B cell (primary cell): ENCODE results near the gene IL12RB1. TPM values are rescaled to one million over a fixed set of nuclear protein-coding genes. Genes with fewer than 3 reads are reported as not detected.

Experiments used
- ATAC-seq: fragments of 200-7000 bp; cut with Tn5 transposase; one replicate; pipeline ENCODE4 v1.10.0; 2021; ENCODE audit warnings: low read depth, mild to moderate bottlenecking, moderate number of reproducible peaks, moderate library complexity
- CTCF ChIA-PET: fragments of 350-600 bp; sonication (Branson Sonifier 250); formaldehyde crosslinking; loops from one replicate; lab custom pipeline; 2021; ENCODE audit warnings: antibody characterized with exemption, inconsistent platforms; lab: Charles Lee
- POLR2A ChIA-PET: fragments of 350-600 bp; sonication (Branson Sonifier 250); formaldehyde crosslinking; loops from one replicate; lab custom pipeline; 2021; ENCODE audit warnings: antibody characterized with exemption; lab: Charles Lee
- DNase-seq: peaks from one replicate; pipeline ENCODE4 v3.0.0; 2013
- H2AFZ ChIP-seq: 2 replicates; pipeline ENCODE4 v1.6.1; 2012; ENCODE audit warnings: mild to moderate bottlenecking, low read depth, low read length; ENCODE audit not compliant: insufficient read depth, poor library complexity, severe bottlenecking
- H3K27ac ChIP-seq, 2 donors: 1 replicate in 1 of 2; 2 replicates in 1 of 2; pipeline ENCODE4 v1.5.1; 2012 to 2013; ENCODE audit warnings: low read length in 2 of 2, mild to moderate bottlenecking in 2 of 2, moderate library complexity in 1 of 2
- H3K27me3 ChIP-seq, 4 experiments: fragments of 200-600 bp in 1 of 4; sonication (generic) in 1 of 4; replicated peaks in 1 of 4; 1 replicate in 2 of 4; 2 replicates in 2 of 4; pipeline versions ENCODE4 v1.6.1 to v1.7.0; 2013 to 2016; ENCODE audit warnings: low read length in 3 of 4, mild to moderate bottlenecking in 2 of 4, mixed read lengths in 1 of 4, moderate library complexity in 1 of 4; ENCODE audit not compliant: insufficient read depth in 4 of 4, control insufficient read depth in 3 of 4; ENCODE audit errors: control extremely low read depth in 1 of 4
- H3K36me3 ChIP-seq, 2 experiments: replicated peaks in 1 of 2; 1 replicate in 1 of 2; 2 replicates in 1 of 2; pipeline versions ENCODE4 v1.6.1 to v1.7.1; 2013; ENCODE audit warnings: low read length in 1 of 2; ENCODE audit not compliant: insufficient read depth in 2 of 2, control insufficient read depth in 1 of 2; ENCODE audit errors: control extremely low read depth in 1 of 2, extremely low read depth in 1 of 2
- H3K4me1 ChIP-seq, 2 donors: fragments of 200-600 bp in 1 of 2; sonication (generic) in 1 of 2; 1 replicate in 1 of 2; 2 replicates in 1 of 2; pipeline versions ENCODE4 v1.5.1 to v1.6.1; 2013 to 2017; ENCODE audit warnings: low read length in 2 of 2; ENCODE audit not compliant: control insufficient read depth in 2 of 2, insufficient read depth in 2 of 2
- H3K4me2 ChIP-seq: replicated peaks from 2 replicates; pipeline ENCODE3; 2012; ENCODE audit warnings: mild to moderate bottlenecking, low read depth, low read length; ENCODE audit not compliant: poor library complexity, severe bottlenecking
- H3K4me3 ChIP-seq, 5 experiments: fragments of 200-600 bp in 1 of 5; sonication (generic) in 1 of 5; 1 replicate in 3 of 5; 2 replicates in 2 of 5; pipeline versions ENCODE4 v1.5.1 to v1.7.0; 2011 to 2016; ENCODE audit warnings: low read length in 4 of 5, mild to moderate bottlenecking in 4 of 5, low read depth in 2 of 5, control low read depth in 1 of 5, moderate library complexity in 1 of 5; ENCODE audit not compliant: insufficient read depth in 1 of 5; ENCODE audit errors: control extremely low read depth in 1 of 5, extremely low read depth in 1 of 5
- H3K79me2 ChIP-seq: fragments of 200-600 bp; sonication (generic); one replicate; pipeline ENCODE4 v1.6.0; 2016; ENCODE audit warnings: low read length; ENCODE audit not compliant: control insufficient read depth, insufficient read depth
- H3K9ac ChIP-seq: fragments of 200-600 bp; sonication (generic); 2 replicates; pipeline ENCODE4 v1.6.1; 2017; ENCODE audit warnings: mild to moderate bottlenecking, low read length, moderate library complexity
- H3K9me3 ChIP-seq, 3 donors: one replicate each; pipeline versions ENCODE4 v1.6.1 to v1.7.1; 2013; ENCODE audit warnings: low read length in 2 of 3; ENCODE audit not compliant: control insufficient read depth in 2 of 3, insufficient read depth in 1 of 3; ENCODE audit errors: control extremely low read depth in 1 of 3
- H4K20me1 ChIP-seq: 2 replicates; pipeline ENCODE4 v1.6.0; 2012; ENCODE audit warnings: mild to moderate bottlenecking, low read length; ENCODE audit not compliant: insufficient read depth, control insufficient read depth, poor library complexity, severe bottlenecking
- H3K27ac Mint-ChIP-seq: one replicate; pipeline ENCODE4 v1.8.0; 2021; ENCODE audit warnings: mixed read lengths
- H3K27me3 Mint-ChIP-seq: one replicate; pipeline ENCODE4 v1.8.0; 2021; ENCODE audit warnings: mixed read lengths
- H3K4me1 Mint-ChIP-seq: one replicate; pipeline ENCODE4 v1.8.0; 2021; ENCODE audit warnings: mixed read lengths
- H3K4me3 Mint-ChIP-seq: one replicate; pipeline ENCODE4 v1.8.0; 2021; ENCODE audit warnings: mixed read lengths
- H3K9me3 Mint-ChIP-seq: one replicate; pipeline ENCODE4 v1.8.0; 2022; ENCODE audit warnings: mixed read lengths; ENCODE audit not compliant: insufficient read depth
- EZH2 ChIP-seq: IDR thresholded peaks from 2 replicates; pipeline ENCODE4 v1.6.1; 2012; ENCODE audit warnings: borderline replicate concordance, low read depth, mild to moderate bottlenecking, moderate library complexity, low read length; ENCODE audit not compliant: insufficient read depth, poor library complexity, severe bottlenecking
- WGBS: methylation state at CpG from one replicate; pipeline ENCODE4 v1.1.5; 2013; ENCODE audit warnings: missing lambda C conversion rate; ENCODE audit not compliant: insufficient coverage; 5-methylcytosine and 5-hydroxymethylcytosine counted together
- intact Hi-C: fragments of 100-400 bp; cut with micrococcal nuclease; formaldehyde crosslinking; loops from one replicate; pipeline ENCODE4 v1.10.0; 2022
- polyA plus RNA-seq: library from polyadenylated mRNA; depleted of rRNA; stranded (reverse); fragments of >200 nt; gene quantifications from 2 replicates; pipeline ENCODE4 v1.2.3, GENCODE V29; 2012
- total RNA-seq, 2 donors: library from RNA; stranded (reverse); fragments of 120-200 nt in 1 of 2; gene quantifications; 1 replicate in 1 of 2; 2 replicates in 1 of 2; pipeline versions ENCODE4 v1.2.3 to v1.2.4, GENCODE V29; 2013 to 2022
- TF ChIP-seq, protein P1 (sequence below): fragments of 200-600 bp; IDR thresholded peaks from one replicate; pipeline ENCODE4 v1.8.0; 2022; ENCODE audit warnings: antibody characterized with exemption, mild to moderate bottlenecking

Gene IL12RB1
- total and polyA plus RNA-seq, 2 donors (not counting 1 experiment from before 2014, with no cell fraction given): 18.8 to 24.5 TPM

DNA sequence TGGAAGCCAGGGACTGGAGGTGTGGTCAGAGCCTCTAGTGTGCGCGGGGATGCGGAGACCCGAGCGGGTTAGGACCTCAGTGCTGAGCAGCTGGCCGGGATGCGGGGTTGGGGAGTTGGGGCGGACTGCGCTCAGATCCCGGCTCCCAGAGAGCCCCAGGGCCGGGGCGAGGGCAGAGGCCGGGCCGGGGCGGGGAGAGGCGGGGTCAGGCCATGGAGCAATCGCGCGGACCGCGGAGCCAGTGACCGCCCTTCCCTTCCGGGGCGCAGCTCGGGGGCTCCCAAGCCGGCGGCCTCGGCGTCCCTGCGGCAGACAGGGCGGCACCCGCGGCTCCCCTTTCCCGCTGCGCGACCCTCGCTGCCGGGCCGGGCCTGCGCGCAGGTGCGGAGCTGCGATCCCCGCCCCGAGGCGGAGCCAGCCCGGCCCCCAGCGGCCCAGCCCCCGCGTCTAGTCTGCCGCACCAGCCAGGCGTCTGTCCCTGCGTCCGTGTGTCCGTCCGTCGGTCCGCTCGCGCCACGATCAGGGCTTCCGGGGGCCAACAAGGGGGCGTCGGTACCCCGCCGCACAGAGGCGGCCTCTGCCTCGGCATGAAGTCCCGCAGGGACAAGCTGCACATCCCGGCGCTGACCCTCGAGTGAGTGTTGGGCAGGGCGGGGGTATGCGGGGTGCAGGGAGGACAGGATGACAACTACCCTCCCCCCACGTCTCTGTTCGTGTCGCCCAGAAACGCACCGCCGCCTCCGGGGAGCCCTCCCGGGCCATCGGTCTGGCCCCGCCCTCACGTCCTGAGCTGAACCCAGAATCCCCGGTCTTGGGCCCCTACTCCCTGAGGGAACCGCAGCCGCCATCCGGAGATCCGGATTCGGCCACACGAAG, 23.2 kb upstream of the IL12RB1 start:
- Mint-ChIP-seq H3K4me3 (peak overlapping the region; percentile 79), H3K4me1 (peaks cover 65% of the 10 kb centered on the region), H3K27ac (peak overlapping the region; percentile 84), H3K27me3 (no peaks in the 10 kb centered on the region), H3K9me3 (no peaks in the 10 kb centered on the region)
- no peaks in the 10 kb centered on the region for H3K9me3 ChIP-seq
- ChIA-PET POLR2A (interaction anchor here (0.6 to 2.4 kb wide), 12 partner anchors 9 to 391 kb away, joined by 3 to 21 read pairs (median 4); partner anchors contain the start of genes ARRDC2, IL12RB1, JUND and MAP1S), CTCF (interaction anchor here (1.1 to 6.2 kb wide), 14 partner anchors 8 to 177 kb away, joined by 3 to 58 read pairs (median 6); partner anchors contain the start of genes ARRDC2, CCDC124, IL12RB1 and MAST3)
- peaks cover 49% of the 10 kb centered on the region for H3K79me2 ChIP-seq
- peak overlapping the region; percentile 22 to 71 (median 64) for H3K4me3 ChIP-seq
- intact Hi-C loops: loop anchor here (5.0 kb wide), 1 partner anchor 53 kb away; no protein-coding TSS in a partner anchor
- TF ChIP-seq EZH2: no peak
- TF ChIP-seq, protein P1, sequence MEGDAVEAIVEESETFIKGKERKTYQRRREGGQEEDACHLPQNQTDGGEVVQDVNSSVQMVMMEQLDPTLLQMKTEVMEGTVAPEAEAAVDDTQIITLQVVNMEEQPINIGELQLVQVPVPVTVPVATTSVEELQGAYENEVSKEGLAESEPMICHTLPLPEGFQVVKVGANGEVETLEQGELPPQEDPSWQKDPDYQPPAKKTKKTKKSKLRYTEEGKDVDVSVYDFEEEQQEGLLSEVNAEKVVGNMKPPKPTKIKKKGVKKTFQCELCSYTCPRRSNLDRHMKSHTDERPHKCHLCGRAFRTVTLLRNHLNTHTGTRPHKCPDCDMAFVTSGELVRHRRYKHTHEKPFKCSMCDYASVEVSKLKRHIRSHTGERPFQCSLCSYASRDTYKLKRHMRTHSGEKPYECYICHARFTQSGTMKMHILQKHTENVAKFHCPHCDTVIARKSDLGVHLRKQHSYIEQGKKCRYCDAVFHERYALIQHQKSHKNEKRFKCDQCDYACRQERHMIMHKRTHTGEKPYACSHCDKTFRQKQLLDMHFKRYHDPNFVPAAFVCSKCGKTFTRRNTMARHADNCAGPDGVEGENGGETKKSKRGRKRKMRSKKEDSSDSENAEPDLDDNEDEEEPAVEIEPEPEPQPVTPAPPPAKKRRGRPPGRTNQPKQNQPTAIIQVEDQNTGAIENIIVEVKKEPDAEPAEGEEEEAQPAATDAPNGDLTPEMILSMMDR: no peak
- H3K9ac ChIP-seq: peak overlapping the region; percentile 81
- H3K27me3 ChIP-seq: no peaks in the 10 kb centered on the region
- WGBS: under 1% methylated on average over 92 of the region's 92 CpGs
- DNase-seq (peak; percentile 61), ATAC-seq (peak; percentile 48)
- peak overlapping the region; percentile 64 for H2AFZ ChIP-seq
- H4K20me1 ChIP-seq: peaks cover 31% of the 10 kb centered on the region
- peaks cover 0 to 30% of the 10 kb centered on the region in 2 experiments for H3K36me3 ChIP-seq
- peak overlapping the region; percentile 49 to 82 for H3K27ac ChIP-seq
- peak overlapping the region; percentile 99 for H3K4me2 ChIP-seq
- peaks cover 53 to 65% of the 10 kb centered on the region in 2 donors for H3K4me1 ChIP-seq
